GM04503 (cell line): ENCODE results near the gene TAS2R43.
A peak's percentile ranks its signal among the peaks of the same experiment; 100 is the strongest.
"Not testable (repeated sequence)": the region's sequence is repeated elsewhere in the genome, so short reads cannot be mapped to it uniquely, and the experiment has no call there.

ENCODE experiments used
- DNase-seq: peaks from one replicate; pipeline ENCODE4 v3.0.0-alpha.2; 2012; ENCODE audit warnings: low read depth

The TAS2R43 gene, protein sequence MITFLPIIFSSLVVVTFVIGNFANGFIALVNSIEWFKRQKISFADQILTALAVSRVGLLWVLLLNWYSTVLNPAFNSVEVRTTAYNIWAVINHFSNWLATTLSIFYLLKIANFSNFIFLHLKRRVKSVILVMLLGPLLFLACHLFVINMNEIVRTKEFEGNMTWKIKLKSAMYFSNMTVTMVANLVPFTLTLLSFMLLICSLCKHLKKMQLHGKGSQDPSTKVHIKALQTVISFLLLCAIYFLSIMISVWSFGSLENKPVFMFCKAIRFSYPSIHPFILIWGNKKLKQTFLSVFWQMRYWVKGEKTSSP

DNA sequence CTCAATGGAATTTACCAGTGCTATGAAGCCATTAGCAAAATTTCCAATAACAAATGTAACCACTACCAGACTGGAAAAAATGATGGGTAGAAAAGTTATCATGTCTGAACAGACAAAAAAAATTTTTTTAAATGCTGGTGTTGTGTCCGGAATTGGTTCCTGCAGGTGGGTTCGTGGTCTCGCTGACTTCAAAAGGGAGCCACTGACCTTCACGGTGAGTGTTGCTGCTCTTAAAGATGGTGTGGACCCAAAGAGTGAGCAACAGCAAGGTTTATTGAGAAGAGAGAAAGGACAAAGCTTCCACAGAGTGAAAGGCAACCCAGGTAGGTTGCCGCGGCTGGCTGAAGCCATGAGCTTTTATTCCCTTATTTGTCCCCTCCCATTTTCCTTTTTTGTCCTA, at the start of gene TAS2R43:
Gene TAS2R43, minus strand, starts transcription at position 186 of the 400 bp plus-strand sequence. Its CDS starts 84 bp downstream, at position 102.
- no peak for DNase-seq

DNA sequence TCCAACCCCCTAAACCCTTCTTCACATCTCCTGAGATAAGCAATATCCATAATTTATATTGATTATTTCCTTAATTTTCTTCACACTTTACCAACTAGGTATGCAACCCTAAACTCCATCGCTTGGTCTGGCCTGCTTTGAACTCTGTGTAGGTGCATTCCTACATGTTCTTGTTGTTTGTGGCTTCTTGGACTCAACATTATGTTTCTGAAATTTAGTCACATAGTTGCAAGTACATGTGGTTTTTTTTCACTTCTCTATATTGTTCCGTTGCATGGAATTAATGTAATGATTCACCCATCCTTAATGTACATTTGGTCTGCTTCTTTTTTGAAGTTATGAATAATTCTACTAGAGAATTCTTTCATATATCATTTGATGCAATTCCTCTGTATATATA, 44.0 kb upstream of the TAS2R43 start:
- no peak for DNase-seq

DNA sequence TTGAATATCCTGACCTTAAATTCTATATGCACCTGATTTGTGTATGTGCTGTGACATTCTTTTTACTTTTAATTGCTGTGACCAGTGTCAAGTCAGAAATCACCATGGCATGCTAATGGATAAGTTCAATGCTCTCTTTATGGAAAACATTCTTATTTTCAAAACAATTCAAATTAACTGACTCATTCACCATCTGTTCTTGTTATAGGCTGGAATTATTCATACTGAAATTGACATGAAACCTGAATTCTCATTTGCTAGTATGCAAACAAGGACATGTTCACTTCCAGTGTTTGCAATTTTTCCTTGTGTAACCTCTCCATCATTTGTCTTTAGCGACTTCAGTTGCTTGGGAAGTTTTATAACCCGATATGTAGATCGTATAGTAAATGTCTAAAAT, 42.2 kb upstream of the TAS2R43 start, which contains the start of gene TAS2R30:
Gene TAS2R30, minus strand, starts transcription at position 340 of the 400 bp plus-strand sequence. CDS start 400 bp downstream, outside the sequence.
- DNase-seq: no peak

DNA sequence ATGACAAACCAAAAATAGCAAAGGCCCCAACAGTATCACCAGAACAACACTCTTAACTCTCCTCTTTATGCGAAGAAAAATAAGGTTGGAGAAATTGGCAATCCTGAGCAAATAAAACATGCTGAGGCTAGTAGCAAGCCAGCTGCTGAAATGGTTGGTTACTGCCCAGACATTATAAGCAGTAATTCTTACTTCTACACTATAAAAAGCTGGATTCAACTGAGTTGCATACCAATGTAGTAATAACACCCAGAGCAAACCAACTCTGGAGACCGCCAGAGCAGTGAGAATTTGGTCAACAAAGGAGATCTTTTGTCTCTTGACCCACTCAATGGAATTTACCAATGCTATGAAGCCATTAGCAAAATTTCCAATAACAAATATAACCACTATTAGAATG, 41.7 kb upstream of the TAS2R43 start:
- peak; percentile 16 for DNase-seq

DNA sequence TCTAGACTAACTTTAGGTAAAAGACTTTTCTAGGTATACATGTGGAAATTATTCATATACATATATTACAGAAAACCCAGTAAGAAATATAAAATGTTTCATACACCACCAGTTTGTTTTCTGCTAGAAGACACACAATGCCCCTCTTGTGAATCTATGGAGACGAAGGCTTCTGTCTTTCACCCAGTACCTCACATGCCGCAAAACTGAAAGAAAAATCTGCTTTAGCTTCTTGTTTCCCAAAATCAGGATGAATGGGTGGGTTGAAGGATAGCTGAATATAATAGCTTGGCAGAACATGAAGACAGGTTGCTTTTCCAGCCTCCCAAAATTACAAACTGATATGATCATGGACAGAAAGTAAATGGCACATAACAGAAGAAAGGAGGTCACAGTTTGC, 41.0 kb upstream of the TAS2R43 start:
- no peak for DNase-seq

DNA sequence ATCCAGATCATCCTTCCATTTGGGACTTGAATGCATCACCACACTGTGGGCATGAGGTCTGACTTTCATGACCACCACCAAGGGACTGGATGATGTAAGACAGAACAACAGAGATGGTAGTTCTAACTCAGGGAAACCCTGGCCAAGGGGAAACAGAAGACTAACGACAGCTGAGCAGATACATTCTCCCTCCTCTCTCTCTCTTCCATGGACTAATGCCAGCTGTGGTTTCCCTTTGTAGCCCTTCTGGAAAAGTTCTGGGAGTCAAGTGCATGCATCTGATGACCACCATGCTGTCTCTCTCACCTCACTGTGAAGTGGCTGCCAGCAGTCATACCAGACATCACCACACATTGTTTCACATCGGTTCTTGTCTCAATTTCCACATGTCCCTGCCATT, 38.9 kb upstream of the TAS2R43 start:
- no peak for DNase-seq

DNA sequence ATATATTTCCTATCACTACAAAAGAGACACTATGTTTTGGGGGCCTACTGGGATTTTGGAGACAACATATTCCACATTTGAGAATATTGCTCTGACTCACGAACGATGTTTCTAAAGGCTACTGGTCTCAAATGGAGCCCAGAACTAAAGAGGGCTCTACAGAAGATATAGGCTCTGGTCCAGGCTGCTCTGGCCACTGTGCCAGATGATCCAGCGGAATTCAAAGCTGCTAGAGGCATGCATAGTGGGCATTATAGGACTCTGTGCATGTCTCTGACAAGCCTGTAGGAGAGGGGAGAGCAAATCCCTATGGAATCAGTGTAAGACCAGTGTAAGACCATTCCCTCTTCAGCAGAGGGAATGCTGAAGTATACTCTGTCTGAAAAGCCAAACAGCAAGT, 38.3 kb upstream of the TAS2R43 start:
- DNase-seq: no peak

DNA sequence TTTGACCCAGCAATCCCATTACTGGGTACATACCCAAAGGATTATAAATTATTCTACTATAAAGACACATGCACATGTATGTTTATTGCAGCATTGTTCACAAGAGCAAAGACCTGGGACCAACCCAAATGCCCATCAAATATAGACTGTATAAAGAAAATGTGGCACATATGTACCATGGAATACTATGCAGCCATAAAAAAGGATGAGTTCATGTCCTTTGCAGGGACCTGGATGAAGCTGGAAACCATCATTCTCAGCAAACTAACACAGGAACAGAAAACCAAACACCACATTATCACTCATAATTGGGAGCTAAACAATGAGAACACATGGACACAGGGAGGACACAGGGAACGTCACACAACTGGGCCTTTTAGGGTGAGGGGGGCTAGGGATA, 22.0 kb upstream of the TAS2R43 start:
- DNase-seq: not testable (repeated sequence)

DNA sequence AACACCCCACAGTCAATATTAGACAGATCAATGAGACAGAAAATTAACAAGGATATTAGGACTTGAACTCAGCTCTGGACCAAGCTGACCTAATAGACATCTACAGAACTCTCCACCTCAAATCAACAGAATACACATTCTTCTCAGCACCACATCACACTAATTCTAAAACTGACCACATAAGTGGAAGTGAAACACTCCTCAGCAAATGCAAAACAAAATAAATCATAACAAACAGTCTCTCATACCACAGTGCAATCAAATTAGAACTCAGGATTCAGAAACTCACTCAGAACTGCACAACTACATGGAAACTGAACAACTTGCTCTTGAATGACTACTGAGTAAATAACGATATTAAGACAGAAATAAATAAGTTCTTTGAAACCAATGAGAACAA, 19.1 kb upstream of the TAS2R43 start:
- DNase-seq: not testable (repeated sequence)

DNA sequence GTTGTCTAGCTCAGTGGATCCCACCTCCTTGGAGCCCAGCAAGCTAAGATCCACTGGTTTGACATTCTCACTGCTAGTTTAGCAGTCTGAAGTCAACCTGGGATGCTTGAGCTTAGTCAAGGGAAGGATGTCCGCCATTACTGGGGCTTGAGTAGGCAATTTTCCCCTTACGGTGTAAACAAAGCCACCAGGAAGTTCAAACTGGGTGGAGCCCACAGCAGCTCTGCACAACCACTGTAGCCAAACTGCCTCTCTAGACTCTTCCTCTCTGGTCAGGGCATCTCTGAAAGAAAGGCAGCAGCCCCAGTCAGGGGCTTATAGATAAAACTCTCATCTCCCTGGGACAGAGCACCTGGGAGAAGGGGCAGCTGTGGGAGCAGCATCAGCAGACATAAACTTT, 16.7 kb upstream of the TAS2R43 start:
- no peak for DNase-seq

DNA sequence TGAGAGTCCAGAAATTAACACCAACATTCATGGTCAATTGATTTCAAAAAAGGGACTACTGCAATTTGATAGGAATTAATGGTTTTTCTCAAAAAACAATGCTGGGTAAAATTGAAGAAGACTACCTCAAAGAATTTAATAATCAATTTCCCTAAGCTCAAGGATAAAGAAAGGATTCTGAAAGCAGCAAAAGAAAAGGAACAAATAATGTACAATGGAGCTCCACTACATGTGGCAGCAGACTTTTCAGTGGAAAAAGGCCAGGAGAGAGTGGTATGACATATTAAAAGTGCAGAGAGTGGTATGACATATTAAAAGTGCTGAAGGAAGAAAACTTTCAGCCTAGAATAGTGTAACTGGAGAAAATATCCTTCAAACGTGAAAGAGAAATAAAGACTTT, 15.6 kb upstream of the TAS2R43 start:
- no peak for DNase-seq

DNA sequence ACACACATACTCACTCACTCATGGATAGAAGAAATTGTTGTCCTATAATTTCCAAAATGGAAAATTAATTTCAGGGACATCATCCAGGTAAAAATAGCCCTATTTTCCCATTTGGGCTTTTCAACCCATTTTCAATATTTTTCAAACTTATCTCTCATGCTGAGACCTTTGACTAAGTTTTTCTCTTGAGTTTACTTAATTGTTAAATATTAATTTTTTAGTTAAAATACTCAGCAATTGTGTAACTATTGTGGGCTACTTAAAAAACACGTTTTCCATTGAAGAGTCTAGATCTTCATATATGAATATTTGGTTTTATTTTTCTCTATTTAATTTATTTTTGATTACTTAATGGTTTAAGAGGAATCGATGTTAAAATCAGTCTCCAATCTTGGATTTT, 14.2 kb upstream of the TAS2R43 start:
- DNase-seq: no peak

DNA sequence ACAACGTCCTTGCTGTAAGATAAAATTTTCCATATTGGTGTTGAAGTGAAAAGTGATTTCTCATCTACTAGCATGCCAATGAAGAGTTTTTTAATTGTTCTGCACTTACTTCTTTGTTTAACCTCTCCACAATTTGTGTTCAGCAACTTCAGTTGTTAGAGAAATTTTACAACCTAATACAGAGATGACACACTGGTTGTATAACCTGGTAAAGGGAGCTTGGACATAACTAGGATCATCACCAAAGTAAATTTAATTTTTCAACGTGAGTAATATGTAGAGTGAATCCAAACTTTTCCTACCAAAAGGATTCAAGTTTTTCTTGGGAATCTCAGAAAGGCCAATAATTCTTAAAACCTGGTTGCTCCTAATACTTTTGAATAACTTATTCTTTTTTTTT, 13.4 kb upstream of the TAS2R43 start:
- DNase-seq: no peak

DNA sequence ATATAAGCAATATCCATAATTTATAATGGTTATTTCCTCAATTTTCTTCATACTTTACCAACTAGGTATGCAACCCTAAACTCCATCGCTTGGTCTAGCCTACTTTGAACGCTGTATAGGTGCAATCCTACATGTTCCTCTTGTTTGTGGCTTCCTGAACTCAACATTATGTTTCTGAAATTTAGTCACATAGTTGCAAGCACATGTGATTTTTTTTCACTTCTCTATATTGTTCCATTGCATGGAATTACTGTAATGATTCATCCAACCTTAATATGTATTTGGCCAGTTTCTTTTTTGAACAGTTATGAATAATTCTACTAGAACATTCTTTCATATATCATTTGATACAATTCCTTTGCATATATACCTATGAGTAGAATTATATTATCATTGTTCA, 2.8 kb upstream of the TAS2R43 start:
- not testable (repeated sequence) for DNase-seq

DNA sequence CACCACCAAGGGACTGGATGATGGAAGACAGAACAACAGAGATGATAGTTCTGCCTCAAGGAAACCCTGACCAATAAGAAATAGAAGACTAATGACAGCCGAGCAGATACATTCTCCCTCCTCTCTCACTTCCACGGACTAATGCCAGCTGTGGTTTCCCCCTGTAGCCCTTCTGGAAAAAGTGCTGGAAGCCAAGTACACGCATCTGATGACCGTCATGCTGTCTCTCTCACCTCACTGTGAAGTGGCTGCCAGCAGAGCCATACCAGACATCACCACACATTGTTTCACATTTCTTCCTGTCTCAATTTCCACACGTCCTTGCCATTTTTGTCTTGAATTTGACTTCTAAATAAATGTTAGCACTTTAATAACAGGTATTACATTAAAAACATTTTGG, 2.9 kb downstream of the TAS2R43 start:
- no peak for DNase-seq

DNA sequence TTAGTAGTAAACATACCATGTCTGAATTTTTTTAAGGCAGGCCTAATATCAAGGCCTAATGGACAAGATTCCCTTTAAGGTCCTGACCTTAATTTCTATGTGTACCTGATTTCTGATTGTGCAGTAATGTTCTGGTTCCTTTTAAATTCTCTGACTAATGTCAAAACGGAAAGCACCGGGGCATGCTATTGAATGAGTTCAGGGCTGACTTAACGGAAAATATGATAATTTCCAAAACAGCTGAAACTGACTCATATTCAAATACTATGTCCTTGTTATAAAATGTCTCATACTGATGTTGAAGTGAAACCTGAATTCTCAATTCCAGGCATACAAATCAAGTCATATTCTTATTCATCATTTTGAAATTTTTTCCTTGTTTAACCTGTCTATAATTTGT, 6.7 kb downstream of the TAS2R43 start:
- DNase-seq: no peak

DNA sequence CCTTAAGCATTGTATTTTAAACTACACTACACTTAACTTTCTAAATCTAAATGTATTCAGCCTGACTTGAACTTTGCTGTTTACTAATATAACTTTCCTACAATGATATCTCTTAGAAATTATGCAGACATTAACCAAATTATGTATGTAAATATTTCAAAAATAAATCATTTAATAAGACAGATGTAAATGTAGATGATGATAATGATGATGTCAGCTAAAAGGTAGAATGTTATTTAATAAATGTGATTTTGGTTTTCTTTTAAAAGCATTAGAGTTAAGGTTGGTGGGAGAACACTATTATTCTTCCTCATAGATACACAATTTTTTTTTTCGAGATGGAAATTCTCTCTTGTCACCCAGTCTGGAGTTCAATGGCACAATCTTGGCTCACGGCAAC, 10.1 kb downstream of the TAS2R43 start:
- DNase-seq: no peak

DNA sequence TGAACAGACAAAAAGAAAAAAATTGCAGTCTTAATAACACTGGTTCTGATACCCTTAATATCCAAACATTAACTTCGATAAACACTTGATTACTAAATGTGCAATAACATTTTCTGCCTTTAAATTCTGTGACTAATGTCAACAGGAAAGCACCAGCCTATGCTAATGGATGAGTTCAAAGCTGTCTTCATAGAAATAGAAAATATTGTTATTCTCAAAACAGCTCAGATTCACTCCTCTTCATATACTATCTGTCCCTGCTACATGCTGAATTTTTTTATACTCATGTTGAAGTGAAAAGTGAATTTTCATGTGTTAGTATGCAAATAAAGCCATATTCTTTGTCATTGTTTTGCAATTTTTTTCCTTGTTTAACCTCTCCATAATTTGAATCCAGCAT, 13.9 kb downstream of the TAS2R43 start:
- DNase-seq: no peak

DNA sequence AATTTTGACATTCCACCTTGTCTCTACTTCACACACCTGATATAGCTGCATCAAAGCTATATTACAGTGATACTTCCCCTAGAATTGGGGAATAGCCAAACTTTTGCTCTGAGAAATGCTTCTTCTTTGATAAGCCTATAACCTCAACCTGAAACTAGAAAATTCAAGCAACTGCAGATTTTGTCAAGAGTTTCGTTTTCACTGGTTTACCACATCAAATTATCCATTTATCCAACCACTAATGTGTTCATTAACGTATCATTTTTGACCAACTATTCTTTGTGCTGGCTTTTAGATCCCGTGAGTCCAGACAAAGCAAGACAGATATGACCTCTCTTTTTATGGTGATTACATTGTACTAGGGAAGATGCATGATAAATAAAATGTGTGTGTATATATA, 16.5 kb downstream of the TAS2R43 start:
- no peak for DNase-seq

DNA sequence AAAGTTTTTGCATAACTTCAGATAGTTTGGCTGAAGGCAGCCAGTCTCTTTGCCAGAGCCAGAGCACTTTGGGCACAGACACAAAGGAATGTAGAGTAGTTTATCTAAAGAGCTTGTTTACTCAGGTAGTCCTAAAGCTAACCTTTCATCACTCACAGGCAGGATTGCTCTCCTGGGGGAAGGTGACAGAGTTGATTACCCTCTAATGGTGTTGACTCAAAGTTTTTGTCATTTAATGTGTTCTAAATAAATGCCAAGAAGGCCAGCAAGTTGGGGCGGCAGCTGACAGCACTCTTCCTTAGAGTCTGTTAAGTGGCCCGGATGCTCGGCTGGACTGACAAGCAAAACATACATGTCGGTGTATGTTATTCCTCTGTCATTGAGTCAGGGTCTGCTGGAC, 20.7 kb downstream of the TAS2R43 start:
- no peak for DNase-seq

DNA sequence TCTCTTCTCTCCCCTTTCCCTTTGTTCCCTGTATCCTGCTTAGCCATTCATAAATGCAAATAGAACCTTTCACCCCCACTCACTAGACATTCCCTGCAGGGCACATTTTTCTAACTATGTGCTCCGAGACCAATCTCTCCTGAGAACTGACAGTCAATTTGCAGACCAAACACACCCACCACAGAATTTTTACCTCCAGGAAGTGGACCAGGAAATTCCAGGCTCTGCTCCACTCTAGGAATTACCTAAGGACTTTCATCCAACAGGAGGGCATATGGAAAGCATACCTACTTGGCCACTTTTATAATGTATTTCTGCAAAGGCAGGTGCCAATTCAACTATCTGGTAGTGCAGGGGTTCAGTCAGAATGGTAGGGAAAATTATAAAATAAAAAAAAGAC, 21.1 kb downstream of the TAS2R43 start:
- DNase-seq: no peak

DNA sequence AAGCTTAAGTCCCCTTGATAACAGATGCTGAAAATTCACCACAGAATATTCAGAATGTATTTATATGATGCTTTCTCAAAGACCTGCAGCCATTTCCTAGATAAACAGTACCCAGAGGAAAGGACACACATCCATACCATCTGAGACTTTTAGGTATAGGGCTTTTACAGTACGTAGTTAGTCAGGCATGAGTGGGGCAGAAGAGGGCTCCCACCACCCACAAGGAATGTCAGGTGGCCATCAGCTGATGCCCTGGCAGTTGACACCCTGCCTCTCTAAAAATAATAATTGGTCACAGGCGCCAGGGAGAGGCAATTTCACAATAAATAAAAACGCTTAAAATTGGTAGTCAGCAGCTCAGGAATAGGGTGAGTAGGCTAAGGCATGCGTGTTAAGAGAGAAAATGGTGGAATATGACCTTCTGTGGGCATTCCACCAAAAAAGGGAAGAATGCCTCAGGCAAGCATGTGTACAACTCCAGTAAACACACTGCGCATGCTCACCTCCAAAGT, 22.2 kb downstream of the TAS2R43 start:
- DNase-seq: no peak

DNA sequence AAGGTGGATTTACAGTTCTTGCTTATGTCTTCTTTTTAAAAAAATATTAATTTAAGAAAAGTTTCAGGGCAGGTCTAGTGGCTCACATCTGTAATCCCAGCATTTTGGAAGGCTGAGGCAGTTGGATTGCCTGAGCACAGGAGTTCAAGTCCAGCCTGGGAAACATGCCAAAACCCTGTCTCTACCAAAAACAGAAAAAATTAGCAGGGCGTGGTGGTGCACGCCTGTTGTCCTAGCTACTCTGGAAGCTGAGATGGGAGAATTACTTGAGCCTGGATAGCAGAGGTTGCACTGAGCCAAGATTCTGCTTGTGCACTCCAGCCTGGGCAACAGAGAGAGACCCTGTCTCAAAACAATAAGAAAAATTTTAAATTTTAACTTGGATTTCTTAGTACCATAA, 24.6 kb downstream of the TAS2R43 start:
- no peak for DNase-seq

DNA sequence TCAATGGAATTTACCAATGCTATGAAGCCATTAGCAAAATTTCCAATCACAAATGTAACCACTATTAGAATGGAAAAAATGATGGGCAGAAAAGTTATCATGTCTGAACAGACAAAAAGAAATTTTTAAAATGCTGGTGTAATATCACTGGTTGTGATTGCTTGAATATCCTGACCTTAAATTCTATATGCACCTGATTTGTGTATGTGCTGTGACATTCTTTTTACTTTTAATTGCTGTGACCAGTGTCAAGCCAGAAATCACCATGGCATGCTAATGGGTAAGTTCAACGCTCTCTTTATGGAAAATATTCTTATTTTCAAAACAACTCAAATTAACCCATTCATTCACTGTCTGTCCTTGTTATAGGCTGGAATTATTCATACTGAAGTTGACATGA, 29.9 kb downstream of the TAS2R43 start, which contains the start of gene TAS2R46:
Gene TAS2R46, minus strand, starts transcription at position 101 of the 400 bp plus-strand sequence. Its CDS starts 0 bp downstream, at position 101.
- not testable (repeated sequence) for DNase-seq
